HT1080 (cell line): ENCODE results near the gene SLC25A42. TPM values are rescaled to one million over a fixed set of nuclear protein-coding genes. Genes with fewer than 3 reads are reported as not detected.
"Not testable (repeated sequence)": the region's sequence is repeated elsewhere in the genome, so short reads cannot be mapped to it uniquely, and the experiment has no call there.

Experiments
- DNase-seq: peaks from one replicate; pipeline ENCODE4 v3.0.0-alpha.2; 2015; ENCODE audit warnings: low read depth
- total RNA-seq: library from RNA; depleted of rRNA; stranded (reverse); fragments of >200 nt; shearing (Covaris generic); gene quantifications from 2 replicates; pipeline ENCODE4 v1.2.3, GENCODE V29; 2014

The SLC25A42 gene
- total RNA-seq, 1 experiment from 2014 or later, result 0.56 TPM

DNA sequence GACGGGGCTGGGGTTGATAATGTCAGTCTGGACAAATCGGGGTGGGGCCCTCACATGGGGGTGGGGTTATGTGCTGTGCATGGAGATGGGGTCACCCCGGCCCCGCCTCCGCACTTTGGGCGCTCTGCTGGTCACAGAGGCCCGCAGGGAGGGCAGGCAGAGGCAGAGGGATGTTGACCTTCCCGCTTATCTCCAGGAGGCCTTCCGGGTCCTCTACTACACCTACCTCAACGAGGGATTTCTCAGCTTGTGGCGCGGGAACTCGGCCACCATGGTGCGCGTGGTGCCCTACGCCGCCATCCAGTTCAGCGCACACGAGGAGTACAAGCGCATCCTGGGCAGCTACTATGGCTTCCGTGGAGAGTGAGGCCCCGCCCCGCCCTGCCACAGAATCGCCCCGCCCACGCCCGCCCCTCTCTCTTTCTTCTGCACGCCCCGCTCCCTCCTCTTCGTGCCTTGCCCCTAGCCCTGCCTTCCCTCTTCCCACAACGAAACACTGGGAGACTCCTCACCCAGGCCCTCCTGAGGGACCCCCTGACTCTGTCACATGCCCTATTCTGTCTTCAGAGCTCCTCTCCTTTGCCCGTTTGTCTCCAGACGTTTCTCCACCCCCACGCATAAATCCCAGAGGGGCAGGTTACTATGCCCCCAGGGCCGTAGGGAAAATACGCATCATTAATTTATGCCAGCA lies 41.7 kb downstream of the SLC25A42 start:
- DNase-seq, result no peak

DNA sequence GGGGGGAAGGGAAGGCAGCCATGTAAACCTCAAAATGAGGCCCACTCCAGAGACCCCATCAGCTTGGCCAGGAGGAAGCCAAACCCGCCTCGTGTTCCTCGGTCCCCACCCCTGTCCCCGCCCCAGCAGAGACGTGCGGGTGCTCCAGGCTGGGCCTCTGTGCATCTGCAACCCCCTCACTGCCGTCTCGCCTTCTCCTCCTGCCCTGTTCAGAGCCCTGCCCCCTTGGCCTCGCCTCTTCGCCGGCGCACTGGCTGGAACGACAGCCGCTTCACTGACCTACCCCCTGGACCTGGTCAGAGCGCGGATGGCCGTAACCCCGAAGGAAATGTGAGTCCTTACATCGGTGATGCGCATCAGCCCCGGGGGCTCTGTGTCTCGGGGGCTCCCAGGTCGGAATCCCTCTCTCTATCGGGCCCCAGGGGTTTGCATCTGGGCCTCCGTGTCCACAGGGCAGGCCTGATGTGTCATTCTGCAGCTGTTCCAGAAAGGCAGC lies 42.3 kb downstream of the SLC25A42 start:
- DNase-seq, result no peak

DNA sequence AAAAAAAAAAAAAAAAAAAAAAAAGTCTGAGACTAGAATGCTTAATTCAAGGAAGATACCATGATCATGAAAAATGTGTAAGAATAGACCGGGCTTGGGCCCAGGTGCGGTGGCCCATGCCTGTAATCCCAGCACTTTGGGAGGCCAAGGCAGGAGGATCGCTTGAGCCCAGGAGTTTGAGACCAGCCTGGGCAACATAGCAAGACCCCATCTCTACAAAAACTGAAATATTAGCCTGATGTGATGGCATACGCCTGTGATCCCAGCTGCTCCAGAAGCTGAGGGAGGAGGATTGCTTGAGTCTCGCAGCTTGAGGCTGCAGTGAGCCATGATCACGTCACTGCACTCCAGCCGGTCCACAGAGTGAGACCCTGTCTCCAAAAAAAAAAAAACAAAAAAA lies 43.1 kb downstream of the SLC25A42 start:
- DNase-seq, result not testable (repeated sequence)

- no peak for DNase-seq
These were observed 43.9 kb downstream of the SLC25A42 start for GRCh38 chr19:19107654-19108053.

DNA sequence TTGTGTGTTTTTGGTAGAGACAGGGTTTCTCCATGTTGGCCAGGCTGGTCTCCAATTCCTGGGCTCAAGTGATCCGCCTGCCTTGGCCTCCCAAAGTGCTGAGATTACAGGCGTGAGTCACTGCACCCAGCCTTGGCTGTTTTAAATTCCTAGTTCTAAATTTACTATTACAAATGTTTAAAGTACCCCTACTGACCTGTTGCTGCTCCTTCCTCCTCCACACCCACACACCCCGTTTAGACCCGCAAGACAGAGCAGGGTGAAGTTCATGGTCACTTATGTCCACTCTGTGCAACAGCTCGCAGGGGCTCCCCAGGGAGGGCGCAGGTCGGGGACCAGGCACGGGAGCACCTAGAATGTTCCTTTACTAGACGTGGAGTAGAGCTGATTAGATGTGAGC lies 45.8 kb downstream of the SLC25A42 start:
- no peak for DNase-seq

GRCh38 chr19:19110410-19111135 lies 46.8 kb downstream of the SLC25A42 start:
- no peak for DNase-seq

- DNase-seq, result no peak
These were observed 47.5 kb downstream of the SLC25A42 start for GRCh38 chr19:19111136-19111835.

- DNase-seq, result no peak
These were observed 48.3 kb downstream of the SLC25A42 start for GRCh38 chr19:19111967-19112580.

DNA sequence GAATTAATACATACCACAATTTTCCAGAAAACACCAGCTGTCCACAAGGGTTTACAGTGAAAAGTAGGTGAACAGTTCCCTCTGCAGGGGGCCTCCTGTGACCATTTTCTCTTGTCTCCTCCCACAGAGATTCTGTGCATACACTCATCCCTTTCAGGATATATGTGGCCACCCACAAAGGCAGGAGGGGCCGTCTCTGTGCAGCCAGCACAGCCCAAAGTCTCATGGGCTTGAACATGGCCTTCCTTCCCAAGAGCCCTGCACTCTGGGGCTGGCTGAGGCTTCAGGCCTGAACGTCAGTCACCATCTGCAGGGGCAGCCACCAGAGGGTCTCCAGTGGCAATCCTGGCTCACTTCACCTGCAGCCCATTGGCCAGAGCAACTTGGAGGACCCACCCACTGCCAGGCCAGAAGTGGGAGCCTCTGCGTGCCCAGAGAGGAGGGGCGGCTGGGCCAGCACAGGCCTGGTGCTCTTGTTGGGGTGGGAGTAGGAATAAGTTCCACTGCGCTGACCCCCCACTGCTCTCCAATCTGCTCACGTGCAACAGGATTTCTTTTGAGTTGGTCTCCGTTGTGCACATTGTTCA lies 49.3 kb downstream of the SLC25A42 start:
- peak; percentile 36 for DNase-seq

DNA sequence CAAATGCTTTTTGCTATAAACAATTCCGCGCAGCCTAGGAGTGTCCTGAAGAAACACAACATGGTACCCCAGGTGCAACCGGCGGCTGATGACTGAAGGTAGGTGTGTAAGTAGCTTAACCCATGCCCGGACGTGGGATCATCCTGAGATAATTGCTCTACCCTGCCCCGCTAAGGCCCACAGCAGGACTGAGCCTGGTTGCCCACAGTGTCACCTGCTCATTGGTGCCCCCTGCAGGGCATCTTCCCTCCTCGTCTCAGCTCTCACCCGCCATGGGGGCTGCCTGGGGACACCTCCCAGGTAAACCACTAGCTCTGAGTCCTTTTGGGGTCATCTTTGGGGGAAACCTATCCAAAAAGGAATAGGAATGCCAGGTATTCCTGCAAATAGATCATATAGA lies 52.2 kb downstream of the SLC25A42 start:
- DNase-seq, result no peak

DNA sequence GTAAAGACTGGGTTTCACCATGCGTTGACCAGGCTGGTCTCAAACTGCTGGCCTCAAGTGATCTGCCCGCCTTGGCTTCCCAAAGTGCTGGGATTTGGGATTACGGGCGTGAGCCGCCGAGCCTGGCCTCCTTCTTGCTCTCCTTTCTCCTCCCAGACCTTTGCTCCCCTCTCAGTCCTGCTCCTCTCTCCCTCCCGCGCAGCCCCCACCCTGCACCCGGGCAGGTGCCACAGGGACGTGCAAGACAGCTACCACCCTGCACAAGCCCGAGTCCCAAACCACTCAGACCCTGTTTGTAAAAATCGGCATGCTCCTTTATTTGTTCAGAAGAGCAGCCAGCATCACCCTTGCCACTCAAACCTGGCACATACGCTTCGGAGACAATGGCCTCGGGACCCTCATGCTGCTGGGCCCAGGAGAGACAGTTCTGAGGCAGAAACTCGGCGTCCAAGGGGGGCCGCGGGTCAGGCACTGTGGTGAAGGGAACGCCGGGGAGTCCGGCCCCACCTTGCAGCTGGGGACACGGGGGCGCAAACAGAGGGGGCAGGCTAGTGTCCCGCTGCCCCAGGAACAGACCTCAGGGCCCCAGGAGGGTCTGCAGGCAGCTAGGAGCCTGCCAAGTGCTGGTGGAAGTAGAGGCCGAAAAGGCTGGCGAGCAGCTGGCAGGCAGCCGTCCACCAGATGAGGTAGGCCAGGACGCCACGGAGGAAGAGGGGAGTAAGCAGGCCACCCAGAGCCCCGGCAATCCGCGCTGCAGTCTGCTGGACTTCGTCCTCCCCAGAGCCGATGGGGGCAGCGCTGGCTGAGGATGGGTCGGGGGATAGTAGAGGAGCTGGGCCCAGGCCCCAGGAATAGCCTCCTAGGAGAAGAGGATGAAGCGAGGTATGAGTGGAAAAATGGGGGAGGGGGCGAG lies 55.8 kb downstream of the SLC25A42 start:
- no peak for DNase-seq

DNA sequence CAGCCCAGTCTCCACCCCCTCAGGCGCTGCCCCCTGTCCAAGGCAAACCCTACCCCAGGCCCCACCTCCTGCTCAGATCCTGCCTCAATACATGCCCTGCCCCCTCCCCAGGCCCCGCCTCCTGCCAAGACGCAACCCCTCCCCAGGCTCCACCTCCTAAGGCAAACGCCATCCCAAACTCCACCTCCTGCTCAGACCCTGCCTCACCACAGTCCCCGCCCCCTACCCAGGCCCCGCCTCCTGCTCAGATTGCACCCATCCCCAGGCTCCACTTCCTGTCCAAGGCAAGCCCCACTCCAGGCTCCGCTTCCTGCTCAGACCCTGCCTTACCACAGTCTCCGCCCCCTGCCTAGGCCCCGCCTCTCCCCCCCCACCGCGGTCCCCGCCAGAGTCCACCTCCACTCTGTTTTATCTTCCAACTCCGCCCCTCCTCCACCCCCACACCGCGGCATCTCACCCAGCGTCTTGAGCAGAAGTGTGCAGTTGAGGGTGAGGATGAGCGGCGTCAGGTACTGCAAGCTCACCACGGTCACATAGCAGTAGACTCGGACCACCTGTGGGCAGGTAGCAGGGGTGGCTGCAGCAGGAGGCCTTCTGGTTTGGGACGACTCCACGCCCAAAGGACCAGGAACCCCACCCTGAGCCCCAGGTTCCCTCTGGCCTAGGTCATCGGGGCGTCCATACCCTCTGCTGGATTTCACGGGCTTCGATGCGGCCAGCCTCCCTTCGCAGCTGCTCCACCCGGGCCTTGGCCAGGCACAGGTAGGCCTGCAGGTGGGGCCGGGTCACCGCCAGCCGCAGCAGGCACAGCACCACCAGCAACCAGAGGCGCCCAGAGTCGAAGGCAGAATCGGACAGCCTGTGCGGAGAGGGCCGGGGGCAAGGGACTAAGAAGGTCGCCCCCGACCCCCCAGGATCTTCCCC lies 56.8 kb downstream of the SLC25A42 start:
- peak; percentile 25 for DNase-seq

GRCh38 chr19:19121371-19121770 lies 57.6 kb downstream of the SLC25A42 start:
- DNase-seq, result no peak

DNA sequence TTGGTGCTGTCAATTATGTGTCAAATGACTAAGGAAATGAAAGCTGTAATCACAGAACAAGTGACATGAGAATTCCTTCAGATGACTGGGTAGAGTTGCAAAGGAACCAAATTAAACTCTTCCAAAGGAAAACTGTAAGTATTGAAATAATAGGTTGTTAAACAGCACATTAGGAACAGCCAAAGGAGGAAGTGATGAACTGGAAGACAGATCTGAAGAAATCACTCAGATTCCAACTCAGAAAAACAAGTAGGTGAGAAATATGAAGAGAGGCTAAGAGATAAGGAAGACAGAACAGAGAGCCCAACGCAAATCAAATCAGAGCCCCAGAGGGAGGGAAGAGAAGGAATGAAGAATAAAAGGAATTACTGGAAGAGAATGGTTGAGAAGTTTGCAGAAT lies 59.1 kb downstream of the SLC25A42 start:
- no peak for DNase-seq

DNA sequence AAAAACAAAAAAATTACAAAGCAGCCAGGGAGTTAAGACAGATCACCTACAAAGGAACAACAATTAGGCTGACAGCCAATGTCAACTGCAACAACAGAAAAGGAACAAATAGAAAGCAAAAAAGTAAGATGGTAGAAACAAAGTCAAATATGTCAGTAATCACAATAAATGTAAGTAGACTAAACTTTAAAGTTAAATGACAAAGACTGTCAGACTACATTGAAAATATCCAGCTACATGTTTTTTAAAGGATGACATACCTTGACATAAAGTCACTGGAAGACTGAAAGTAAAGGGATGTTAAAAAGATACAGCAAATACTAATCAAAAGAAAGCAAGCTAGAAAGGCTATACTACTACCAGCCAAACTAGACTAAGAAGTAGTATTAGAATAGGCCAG lies 59.6 kb downstream of the SLC25A42 start:
- no peak for DNase-seq

DNA sequence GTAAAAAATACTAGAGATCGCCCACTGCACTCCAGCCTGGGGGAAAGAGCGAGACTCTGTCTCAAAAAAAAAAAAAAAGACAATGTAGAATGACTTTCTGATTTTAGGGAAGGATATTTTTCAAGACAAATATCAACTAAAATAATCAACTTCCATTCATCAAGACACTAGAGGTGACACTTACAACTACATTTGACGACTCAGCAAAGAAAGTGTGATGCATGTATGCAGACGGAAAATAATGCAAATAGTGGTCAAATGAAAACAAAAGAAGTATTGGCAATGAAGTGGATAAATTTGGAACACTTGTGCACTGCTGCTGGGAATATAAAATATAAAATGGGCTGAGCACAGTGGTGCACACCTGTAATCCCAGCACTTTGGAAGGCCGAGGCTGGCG lies 62.3 kb downstream of the SLC25A42 start:
- DNase-seq, result no peak

GRCh38 chr19:19131989-19132388 lies 68.2 kb downstream of the SLC25A42 start:
- DNase-seq, result no peak

DNA sequence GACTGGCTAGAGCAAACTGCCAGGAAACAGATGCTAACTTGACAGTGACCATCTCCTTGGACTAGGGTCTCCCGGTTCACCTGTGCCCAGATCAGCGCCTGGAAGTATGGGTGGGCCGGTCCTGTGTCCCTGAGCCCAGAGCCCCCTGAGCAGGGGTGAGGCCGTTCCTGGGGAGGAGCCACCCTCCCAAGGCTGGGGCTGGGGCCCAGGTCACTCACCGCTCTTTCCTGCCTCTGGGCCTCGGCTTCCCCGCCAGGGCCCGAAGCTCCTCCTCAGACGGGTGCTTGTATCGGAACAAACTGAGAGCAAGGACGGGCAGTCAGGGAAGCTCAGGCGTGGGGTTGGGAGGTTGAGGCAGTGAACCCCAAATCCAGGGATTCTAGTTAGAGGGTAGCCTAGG lies 69.1 kb downstream of the SLC25A42 start:
- DNase-seq, result no peak

DNA sequence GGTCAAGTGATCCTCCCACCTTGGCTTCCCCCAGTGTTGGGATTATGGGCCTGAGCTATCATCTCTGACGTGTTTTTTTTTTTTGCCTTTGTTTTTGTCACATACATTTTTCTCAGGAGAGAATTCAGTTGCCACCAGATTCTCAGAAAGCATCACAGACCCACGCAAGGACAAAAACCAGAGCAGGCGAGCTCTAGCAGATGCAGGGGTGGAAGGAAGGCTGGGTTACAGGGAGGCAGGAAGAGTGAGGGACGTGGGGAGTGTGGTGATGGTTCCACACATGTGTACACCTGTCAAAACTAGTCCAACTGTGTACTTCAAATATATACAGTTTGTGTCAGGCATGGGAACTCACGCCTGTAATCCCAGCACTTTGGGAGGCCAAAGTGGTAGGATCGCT lies 70.2 kb downstream of the SLC25A42 start:
- no peak for DNase-seq
